ENCODE measurements around the gene TCN1.

The TCN1 gene

GRCh38 chr11:59810189-59810910 lies 55.9 kb downstream of the TCN1 start, which contains the start of gene MRPL16:
TSS of gene MRPL16 (minus strand) at chr11:59810778. CDS start at chr11:59810658, 120 bp downstream.
- in situ Hi-C loops (cut with HindIII; ENCODE audit: low sequenced_read_pairs), result no loop called here

GRCh38 chr11:59807047-59807610 lies 59.2 kb downstream of the TCN1 start:
- in situ Hi-C loops (cut with HindIII; ENCODE audit: low sequenced_read_pairs), result no loop called here

GRCh38 chr11:59804061-59804460 lies 62.2 kb downstream of the TCN1 start:
- in situ Hi-C loops (cut with HindIII; ENCODE audit: low sequenced_read_pairs), result no loop called here
